ENCODE data around the gene BMPER. TPM values are rescaled to one million over a fixed set of nuclear protein-coding genes. Genes with fewer than 3 reads are reported as not detected.

BMPER gene
- total and polyA plus RNA-seq, 2 of the 8 experiments (the other 6 are each of a cell fraction or from before 2014, with no cell fraction given), result 0.33 to 0.69 TPM

GRCh38 chr7:34054075-34054474 is 148.7 kb downstream of the BMPER start:
- H2BK20ac ChIP-seq (ENCODE audit: low read length), result no peak overlapping the region
- no peak overlapping the region for H3K27ac ChIP-seq (ENCODE audit: low read depth, low read length)
- FAIRE-seq, result no peak
- TF ChIP-seq PHF8 (conservative IDR thresholded peaks at IDR 0.05; ENCODE audit: low read depth, low read length) (no peak), NANOG (IDR thresholded peaks at IDR 0.05; ENCODE audit: insufficient read depth, low read depth, low read length, poor library complexity, severe bottlenecking) (no peak), TAF7 (optimal IDR thresholded peaks at IDR 0.05; ENCODE audit: borderline replicate concordance, low read depth, low read length) (no peak), BCL11A (IDR thresholded peaks at IDR 0.05; ENCODE audit: low read depth in 2 of 2, low read length in 2 of 2) (no peak)

More at GRCh38 chr7:34054075-34054474, 148.7 kb downstream of the BMPER start:
- no peak overlapping the region for H3K4ac ChIP-seq (replicated peaks; ENCODE audit: insufficient read length, low read depth, low read length)
- H2BK12ac ChIP-seq (ENCODE audit: low read depth, low read length), result no peak overlapping the region
- no peak overlapping the region for H3K9ac ChIP-seq (replicated peaks in 1 of 4; ENCODE audit: extremely low read depth in 1 of 4, low read depth in 3 of 4, low read length in 3 of 4)
- no peak overlapping the region for H3K4me2 ChIP-seq (ENCODE audit: insufficient read depth in 1 of 2, low read depth in 2 of 2, low read length in 2 of 2)
- H3K23ac ChIP-seq (ENCODE audit: insufficient read length), result no peak overlapping the region
- H4K91ac ChIP-seq (replicated peaks; ENCODE audit: insufficient read length, low read length), result no peak overlapping the region
- no peak overlapping the region for H2BK5ac ChIP-seq (ENCODE audit: low read depth, low read length)
- no peak overlapping the region for H2AK5ac ChIP-seq (ENCODE audit: low read depth, low read length)
- no peak overlapping the region for H4K5ac ChIP-seq (ENCODE audit: insufficient read length, low read depth, low read length)
- 97% methylated on average over 3 of the region's 3 CpGs; no CpG with 5 or more reads in 1 of the 2 experiments for WGBS, 2 experiments (ENCODE audit: extremely low coverage in 1 of 2, insufficient coverage in 1 of 2, insufficient read length in 1 of 2, insufficient replicate concordance in 2 of 2, low coverage in 1 of 2, low lambda C conversion rate in 2 of 2, missing lambda C conversion rate in 1 of 2)
- H3K18ac ChIP-seq (ENCODE audit: extremely low read depth, low read length), result no peak overlapping the region
- POLR2A ChIA-PET (ENCODE audit: partially characterized antibody), result no interaction called here
- no peak overlapping the region for H2AFZ ChIP-seq (ENCODE audit: low read length)
- no peaks in the 10 kb centered on the region; the same call in 1 of the 2 replicates for H3K23me2 ChIP-seq (ENCODE audit: low read depth, low read length)
- H2BK120ac ChIP-seq (replicated peaks; ENCODE audit: low read depth, low read length), result no peak overlapping the region
- H3K36me3 ChIP-seq (ENCODE audit: control insufficient read depth in 2 of 4, insufficient read depth in 4 of 4, low read length in 3 of 4), result no peaks in the 10 kb centered on the region
- no peaks in the 10 kb centered on the region for H3K27me3 ChIP-seq (replicated peaks in 1 of 4; ENCODE audit: control insufficient read depth in 3 of 4, extremely low read depth in 1 of 4, insufficient read depth in 3 of 4, low read length in 3 of 4)
- no peaks in the 10 kb centered on the region; the same call in 1 of the 2 replicates for H3K79me1 ChIP-seq (ENCODE audit: low read depth, low read length)
- DNase-seq (ENCODE audit: low read depth in 1 of 2, low spot score in 2 of 2), result no peak
- no peak overlapping the region for H3K14ac ChIP-seq (ENCODE audit: insufficient read length)
- H2BK15ac ChIP-seq (ENCODE audit: low read length), result no peak overlapping the region
- CTCF ChIA-PET (ENCODE audit: partially characterized antibody), result no interaction called here
- no peaks in the 10 kb centered on the region for H4K20me1 ChIP-seq (replicated peaks in 1 of 2; ENCODE audit: control insufficient read depth in 1 of 2, insufficient read depth in 2 of 2, low read length in 2 of 2)
- H3K56ac ChIP-seq (replicated peaks; ENCODE audit: insufficient read length, low read depth, low read length), result no peak overlapping the region
- peaks cover 3 to 5% (median 4%) of the 10 kb centered on the region in 4 experiments; a peak in 5 of 7 replicates for H3K4me1 ChIP-seq (replicated peaks in 1 of 4; ENCODE audit: control insufficient read depth in 3 of 4, insufficient read depth in 4 of 4, low read length in 3 of 4)
- no peak overlapping the region for H4K8ac ChIP-seq (ENCODE audit: extremely low read depth, insufficient read depth, low read length)
- H3K9me3 ChIP-seq (ENCODE audit: insufficient read depth in 2 of 2, low read depth in 1 of 2, low read length in 1 of 2), result no peaks in the 10 kb centered on the region
- no peaks in the 10 kb centered on the region for H3K79me2 ChIP-seq (ENCODE audit: control insufficient read depth in 1 of 2, insufficient read depth in 2 of 2, low read length in 2 of 2)
- no peak overlapping the region for H3K4me3 ChIP-seq (ENCODE audit: extremely low read depth in 1 of 4, insufficient read depth in 2 of 4, low read depth in 3 of 4, low read length in 4 of 4)

All from H1 (cell line).